Measurements from ENCODE around the gene VOPP1.
"Not testable (repeated sequence)": the region's sequence is repeated elsewhere in the genome, so short reads cannot be mapped to it uniquely, and the experiment has no call there.

Gene VOPP1

GRCh38 chr7:55572378-55573233 lies at the start of gene VOPP1:
Gene VOPP1, minus strand, starts transcription at chr7:55572502. Its CDS starts 178 bp downstream, at chr7:55572324.
- no peak for TF ChIP-seq CTCF (IDR thresholded peaks at IDR 0.05; ENCODE audit: insufficient read depth, low read length, missing control alignments)
- H3K4me3 ChIP-seq (ENCODE audit: low read depth, low read length), result peak within 1 kb of the TSS; percentile 81
- POLR2A ChIA-PET, result interaction anchor here (0.7 kb wide), 1 partner anchor 38 kb away, joined by 5 read pairs; no protein-coding TSS in a partner anchor
- no peak for DNase-seq (ENCODE audit: low read depth, low spot score)
- CTCF ChIA-PET, result interaction anchor here (0.9 to 2.4 kb wide), 8 partner anchors 8 to 799 kb away, joined by 3 to 11 read pairs (median 4); partner anchors contain the start of gene NIPSNAP2

GRCh38 chr7:55618913-55619312 lies 46.6 kb upstream of the VOPP1 start:
- no peak for DNase-seq (ENCODE audit: low read depth, low spot score)
- no peak for TF ChIP-seq CTCF (IDR thresholded peaks at IDR 0.05; ENCODE audit: insufficient read depth, low read length, missing control alignments)
- H3K4me3 ChIP-seq (ENCODE audit: low read depth, low read length), result no peak overlapping the region
- CTCF ChIA-PET, result no interaction called here
- POLR2A ChIA-PET, result no interaction called here

GRCh38 chr7:55614365-55615064 lies 42.2 kb upstream of the VOPP1 start:
- POLR2A ChIA-PET, result not testable (repeated sequence)

GRCh38 chr7:55609726-55610125 lies 37.4 kb upstream of the VOPP1 start:
- POLR2A ChIA-PET; CTCF ChIA-PET; DNase-seq (ENCODE audit: low read depth, low spot score); H3K4me3 ChIP-seq (ENCODE audit: low read depth, low read length): not testable (repeated sequence)

More at GRCh38 chr7:55614365-55615064, 42.2 kb upstream of the VOPP1 start:
- CTCF ChIA-PET; DNase-seq (ENCODE audit: low read depth, low spot score); H3K4me3 ChIP-seq (ENCODE audit: low read depth, low read length): not testable (repeated sequence)

GRCh38 chr7:55605661-55606060 lies 33.4 kb upstream of the VOPP1 start:
- CTCF ChIA-PET, result interaction anchor here (1.0 kb wide), 2 partner anchors 171 to 326 kb away, joined by 3 read pairs; no protein-coding TSS in a partner anchor
- POLR2A ChIA-PET; DNase-seq (ENCODE audit: low read depth, low spot score); H3K4me3 ChIP-seq (ENCODE audit: low read depth, low read length): not testable (repeated sequence)

- H3K4me3 ChIP-seq (ENCODE audit: low read depth, low read length); POLR2A ChIA-PET; DNase-seq (ENCODE audit: low read depth, low spot score): not testable (repeated sequence)
- peak; percentile 30 for TF ChIP-seq CTCF (IDR thresholded peaks at IDR 0.05; ENCODE audit: insufficient read depth, low read length, missing control alignments)
- CTCF ChIA-PET, result interaction anchor here (0.7 to 2.8 kb wide), 9 partner anchors 9 to 320 kb away, joined by 3 to 21 read pairs (median 4); no protein-coding TSS in a partner anchor
Observed at GRCh38 chr7:55597944-55598499, 25.7 kb upstream of the VOPP1 start.

GRCh38 chr7:55597214-55597739 lies 25.0 kb upstream of the VOPP1 start:
- DNase-seq (ENCODE audit: low read depth, low spot score); POLR2A ChIA-PET; H3K4me3 ChIP-seq (ENCODE audit: low read depth, low read length): not testable (repeated sequence)
- CTCF ChIA-PET, result interaction anchor here (0.7 to 2.8 kb wide), 14 partner anchors 9 to 824 kb away, joined by 3 to 21 read pairs (median 3); no protein-coding TSS in a partner anchor

GRCh38 chr7:55595511-55595910 lies 23.2 kb upstream of the VOPP1 start:
- CTCF ChIA-PET, result interaction anchor here (0.7 to 2.0 kb wide), 6 partner anchors 10 to 821 kb away, joined by 3 to 7 read pairs (median 4); no protein-coding TSS in a partner anchor
- no peak for TF ChIP-seq CTCF (IDR thresholded peaks at IDR 0.05; ENCODE audit: insufficient read depth, low read length, missing control alignments)
- no peak overlapping the region for H3K4me3 ChIP-seq (ENCODE audit: low read depth, low read length)
- POLR2A ChIA-PET, result no interaction called here
- no peak for DNase-seq (ENCODE audit: low read depth, low spot score)
